ENCODE measurements around the gene ZBTB8A.
"Not testable (repeated sequence)": the region's sequence is repeated elsewhere in the genome, so short reads cannot be mapped to it uniquely, and the experiment has no call there.

ZBTB8A gene

DNA sequence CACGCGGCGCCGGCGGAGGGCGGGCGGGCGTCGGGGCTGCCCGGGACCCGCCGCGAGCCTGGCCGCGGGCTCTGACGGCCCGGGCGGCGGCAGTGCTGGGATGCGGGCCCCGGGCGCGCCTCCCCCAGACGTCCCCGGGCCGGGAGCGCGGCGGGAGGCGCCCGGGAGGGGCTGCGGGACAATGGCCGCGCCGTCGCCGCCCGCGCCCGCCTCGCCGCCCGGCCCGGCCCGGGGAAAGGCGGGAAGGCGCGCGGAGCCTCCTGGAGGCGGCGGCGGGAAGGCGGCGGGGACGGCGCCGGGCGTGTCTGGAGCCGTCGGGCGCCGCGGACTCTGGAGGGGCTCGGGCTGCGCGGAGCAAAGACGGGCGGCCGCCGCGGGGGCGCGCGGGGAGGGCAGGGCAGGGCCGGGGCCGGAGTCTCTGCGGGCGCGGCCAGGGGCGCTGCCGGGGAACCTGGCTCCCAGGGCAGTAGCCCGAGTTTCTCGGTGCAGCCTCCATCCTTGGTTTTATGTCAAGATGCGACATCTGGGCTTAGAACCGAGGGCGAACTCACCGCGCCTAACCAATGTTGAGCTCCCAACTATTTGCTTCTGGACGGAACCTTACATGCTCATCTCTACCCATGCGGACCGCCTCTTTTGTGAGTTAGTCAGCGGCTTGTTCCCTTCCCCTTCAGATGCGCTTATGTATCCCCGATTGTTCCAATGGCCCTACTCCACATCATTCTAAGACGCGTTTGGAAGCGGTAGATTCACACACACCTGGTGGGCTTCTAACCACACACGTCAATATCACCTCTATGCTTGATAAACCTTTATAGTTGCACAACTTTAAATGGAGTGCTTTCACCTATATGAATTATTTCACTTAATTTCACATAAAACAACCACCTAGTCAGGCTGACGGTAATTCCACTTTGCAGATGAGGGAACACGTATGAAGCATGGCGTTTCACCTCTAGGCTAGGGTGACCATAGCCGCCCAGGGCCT lies 651 bp downstream of the ZBTB8A start:
- DNase-seq, result peak; percentile 44

DNA sequence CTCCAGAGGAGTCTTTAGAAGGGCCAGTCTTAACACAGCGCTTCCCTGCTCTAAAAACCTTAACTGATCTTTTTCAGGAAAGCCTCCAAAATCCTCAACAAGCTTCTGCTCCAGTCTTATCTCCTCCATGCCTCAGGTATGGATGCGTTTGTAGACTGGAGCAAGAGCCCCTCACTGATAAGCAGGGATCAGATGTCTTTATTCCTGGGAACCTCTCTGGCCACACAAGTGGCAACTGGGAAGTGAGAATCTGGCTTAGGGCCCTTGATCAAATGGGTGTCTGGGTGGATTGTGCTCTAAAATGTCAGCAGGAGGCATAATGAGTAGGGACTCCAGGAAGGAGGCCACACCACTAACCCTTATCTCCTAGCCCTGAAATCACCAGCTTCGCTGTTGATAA lies 1.4 kb downstream of the ZBTB8A start:
- no peak for DNase-seq

DNA sequence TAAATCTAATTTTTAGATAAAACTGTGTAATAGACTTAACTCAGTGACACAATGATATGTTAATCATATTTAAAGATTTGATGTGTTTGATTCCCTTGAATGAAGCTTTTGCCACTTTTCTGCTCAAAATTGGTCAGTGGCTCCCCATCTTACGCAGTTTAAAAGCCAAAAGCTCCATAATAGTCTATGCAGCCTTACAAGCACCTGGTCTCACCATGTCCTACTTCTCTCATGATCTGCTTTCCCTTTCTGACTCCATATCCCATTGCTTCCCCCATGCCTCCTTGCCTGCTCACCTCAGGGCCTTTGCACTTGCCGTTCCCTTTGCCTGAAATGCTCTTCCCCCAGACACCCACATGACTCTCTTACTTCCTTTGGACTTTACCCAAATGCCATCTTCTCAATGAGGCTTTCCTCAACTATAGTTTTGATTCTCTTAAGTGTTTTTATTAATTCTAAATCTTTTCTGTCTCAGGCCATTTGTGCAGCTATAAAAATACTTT lies 1.9 kb downstream of the ZBTB8A start:
- no peak for DNase-seq

DNA sequence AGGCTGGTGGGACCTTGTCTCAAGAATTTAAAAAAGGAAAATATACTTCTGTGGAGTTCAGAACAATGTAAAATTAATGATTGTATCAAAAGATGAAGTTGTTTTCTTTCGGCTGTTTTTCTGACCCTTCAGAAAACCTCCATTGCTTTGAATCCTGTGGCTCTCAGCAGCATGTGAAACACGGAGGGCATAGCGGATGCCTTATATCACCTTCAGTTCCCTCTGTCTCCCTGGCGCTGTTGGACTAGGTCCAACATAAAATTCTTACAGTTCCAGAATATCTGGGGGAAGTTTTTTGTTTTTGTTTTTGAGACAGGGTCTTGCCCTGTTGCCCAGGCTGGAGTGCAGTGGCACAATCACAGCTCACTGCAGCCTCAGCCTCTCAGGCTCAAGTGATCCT lies 7.4 kb downstream of the ZBTB8A start:
- no peak for DNase-seq

DNA sequence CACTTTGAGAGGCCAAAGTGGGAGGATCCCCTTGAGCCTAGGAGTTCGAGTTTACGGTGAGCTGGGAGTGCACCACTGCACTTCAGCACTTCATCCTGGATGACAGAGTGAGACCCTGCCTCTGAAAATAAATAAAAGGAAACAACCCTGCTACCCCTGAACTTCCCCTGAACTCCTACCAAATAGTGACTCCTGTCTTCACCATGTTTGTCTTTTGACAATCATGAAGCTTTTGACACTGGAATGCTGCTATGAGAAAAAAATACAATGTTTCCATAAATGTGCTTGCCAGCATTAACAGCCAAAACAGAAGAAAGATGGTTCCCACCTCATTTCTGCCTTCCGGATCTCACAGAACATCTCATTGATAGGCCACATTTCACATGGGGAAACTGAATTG lies 10.4 kb downstream of the ZBTB8A start:
- DNase-seq, result no peak

DNA sequence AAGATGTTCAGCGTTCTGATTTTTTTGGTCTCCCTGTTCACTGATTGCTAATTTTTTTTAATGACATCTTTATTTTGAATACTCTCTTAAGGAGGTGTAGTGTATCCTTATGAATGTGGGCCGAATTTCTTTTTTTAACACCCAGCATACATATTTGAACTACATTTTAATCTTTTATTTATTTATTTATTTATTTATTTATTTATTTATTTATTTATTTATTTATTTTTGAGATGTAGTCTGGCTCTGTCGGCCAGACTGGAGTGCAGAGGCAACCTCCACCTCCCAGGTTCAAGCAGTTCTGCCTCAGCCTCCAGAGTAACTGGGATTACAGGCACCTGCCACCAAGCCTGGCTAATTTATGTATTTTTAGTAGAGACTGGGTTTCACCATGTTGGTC lies 15.1 kb downstream of the ZBTB8A start:
- DNase-seq, result no peak

DNA sequence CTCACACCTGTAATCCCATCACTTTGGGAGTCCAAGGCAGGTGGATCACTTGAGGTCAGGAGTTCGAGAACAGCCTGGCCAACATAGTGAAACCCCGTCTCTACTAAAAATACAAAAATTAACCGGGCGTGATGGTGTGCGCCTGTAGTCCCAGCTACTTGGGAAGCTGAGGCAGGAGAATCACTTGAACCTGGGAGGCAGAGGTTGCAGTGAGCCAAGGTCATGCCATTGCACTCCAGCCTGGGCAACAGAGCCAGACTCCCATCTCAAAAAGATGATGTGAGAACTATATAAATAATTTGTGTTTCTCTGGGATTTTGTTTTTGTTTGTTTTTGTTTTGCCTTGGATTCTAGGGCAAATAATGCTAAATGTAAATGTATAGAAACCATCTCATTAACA lies 17.8 kb downstream of the ZBTB8A start:
- DNase-seq, result not testable (repeated sequence)

DNA sequence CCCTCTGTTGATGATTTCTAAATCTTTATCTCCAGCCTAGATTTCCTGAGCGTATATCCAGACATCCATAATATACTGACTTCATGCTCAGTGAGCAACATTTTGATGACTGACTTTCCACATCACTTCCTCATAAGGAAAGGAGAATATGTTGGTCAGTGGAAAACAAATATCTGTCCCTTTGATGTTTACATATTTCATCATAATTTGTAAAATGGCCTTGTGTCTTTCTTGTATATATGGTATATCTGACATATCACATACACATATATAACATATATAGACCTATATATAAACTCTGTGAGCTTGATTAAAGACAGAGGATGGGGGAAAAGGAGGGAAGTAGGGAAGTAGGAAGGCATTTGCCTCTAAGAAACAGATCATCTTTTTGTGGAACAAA lies 18.6 kb downstream of the ZBTB8A start:
- no peak for DNase-seq

DNA sequence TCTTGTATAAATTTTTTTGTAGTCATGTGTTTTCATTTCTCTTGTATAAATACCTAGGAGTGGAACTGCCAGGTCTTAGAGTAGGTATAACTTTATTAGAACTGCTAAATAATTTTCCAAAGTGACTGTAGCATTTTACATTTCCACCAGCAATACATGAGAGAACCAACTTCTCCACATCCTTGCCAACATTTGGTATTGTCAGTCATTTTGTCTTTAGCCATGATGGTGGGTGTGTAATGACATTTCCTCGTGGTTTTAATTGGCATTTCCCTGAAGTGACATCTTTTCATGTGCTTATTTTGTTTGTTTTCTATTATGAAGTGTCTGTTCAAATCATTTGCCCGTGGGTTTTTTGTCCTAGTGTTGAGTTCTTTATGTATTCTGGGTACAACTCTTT lies 29.7 kb downstream of the ZBTB8A start:
- DNase-seq, result no peak

DNA sequence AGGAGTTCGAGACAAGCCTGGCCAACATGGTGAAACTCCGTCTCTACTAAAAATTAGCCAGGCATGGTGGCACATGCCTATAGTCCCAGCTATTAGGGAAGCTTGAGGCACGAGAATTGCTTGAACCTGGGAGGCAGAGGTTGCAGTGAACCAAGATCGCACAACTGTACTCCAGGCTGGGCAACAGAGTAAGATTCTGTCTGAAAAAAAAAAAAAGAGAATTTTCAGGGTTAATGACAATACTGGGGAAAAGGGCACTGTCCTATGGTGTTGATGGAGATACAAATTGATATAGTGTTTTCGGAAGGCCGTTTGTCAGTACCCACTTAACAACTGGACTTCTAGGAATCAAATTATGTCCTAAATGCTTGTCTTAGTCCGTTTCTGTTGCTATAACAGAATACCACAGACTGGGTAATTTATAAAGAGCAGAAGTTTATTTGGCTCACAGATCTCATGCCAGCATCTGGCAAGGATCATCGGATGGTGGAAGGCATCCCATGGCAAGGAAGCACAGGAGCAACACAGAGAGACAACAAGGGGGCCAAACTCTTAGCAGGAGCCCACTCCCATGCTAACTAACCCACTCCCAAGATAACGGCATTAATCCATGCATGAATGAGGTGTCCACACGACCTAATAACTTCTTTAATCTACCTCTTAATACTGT lies 41.3 kb downstream of the ZBTB8A start:
- DNase-seq, result no peak

DNA sequence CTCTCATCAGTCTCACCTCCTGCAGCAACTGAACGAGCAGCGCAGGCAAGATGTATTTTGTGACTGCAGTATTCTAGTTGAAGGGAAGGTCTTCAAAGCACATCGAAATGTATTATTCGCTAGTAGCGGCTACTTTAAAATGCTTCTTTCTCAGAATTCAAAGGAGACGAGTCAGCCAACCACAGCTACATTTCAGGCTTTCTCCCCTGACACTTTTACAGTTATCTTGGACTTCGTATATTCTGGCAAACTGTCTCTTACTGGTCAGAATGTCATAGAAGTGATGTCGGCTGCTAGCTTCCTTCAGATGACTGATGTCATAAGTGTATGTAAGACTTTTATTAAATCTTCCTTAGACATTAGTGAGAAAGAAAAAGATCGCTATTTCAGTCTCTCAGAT lies 53.7 kb downstream of the ZBTB8A start:
- DNase-seq, result no peak

DNA sequence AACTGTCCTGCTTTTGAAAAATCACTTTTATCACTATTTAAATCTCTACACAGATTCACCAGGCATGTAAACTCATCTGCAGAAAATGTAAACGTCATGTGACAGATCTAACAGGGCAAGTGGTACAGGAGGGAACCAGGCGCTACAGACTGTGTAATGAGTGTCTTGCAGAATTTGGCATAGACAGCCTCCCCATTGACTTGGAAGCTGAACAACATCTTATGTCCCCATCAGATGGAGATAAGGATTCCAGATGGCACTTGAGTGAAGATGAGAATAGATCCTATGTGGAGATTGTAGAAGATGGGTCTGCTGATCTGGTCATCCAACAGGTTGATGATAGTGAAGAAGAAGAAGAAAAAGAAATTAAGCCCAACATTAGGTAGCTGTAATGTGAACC lies 60.8 kb downstream of the ZBTB8A start:
- no peak for DNase-seq

DNA sequence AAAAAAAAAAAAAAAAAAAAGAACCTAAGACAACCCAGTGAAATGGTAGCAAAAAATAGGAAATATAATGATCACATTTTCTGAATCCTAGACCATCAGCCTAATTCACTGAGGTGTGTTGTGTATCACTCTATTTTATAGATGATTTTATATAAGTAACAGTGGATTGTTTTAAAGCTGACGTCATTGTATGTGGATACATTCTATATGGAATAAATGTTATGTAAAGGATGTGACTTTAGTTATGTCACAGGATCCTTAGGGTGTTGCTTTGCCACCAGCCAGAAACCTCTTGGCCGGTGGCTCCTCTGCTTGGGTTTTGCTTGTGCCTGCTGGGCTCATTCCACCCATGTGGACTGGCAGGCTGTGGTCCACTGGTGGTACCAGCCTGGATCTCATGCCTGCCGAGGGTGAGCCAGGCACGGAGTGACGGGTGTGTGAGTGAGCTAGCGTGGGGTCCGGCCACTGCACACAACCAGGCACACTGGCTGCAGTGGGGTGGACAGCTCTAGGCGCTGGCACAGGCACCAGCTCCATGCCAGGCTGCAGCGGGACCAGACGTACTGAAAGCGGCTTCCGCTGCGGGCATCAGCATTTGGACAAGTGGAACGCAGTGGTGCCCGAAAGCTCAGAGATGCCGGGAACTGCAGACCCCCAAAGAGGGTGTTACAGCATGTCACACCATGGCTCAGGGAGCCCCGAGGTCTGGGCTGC lies 66.6 kb downstream of the ZBTB8A start:
- DNase-seq, result no peak

DNA sequence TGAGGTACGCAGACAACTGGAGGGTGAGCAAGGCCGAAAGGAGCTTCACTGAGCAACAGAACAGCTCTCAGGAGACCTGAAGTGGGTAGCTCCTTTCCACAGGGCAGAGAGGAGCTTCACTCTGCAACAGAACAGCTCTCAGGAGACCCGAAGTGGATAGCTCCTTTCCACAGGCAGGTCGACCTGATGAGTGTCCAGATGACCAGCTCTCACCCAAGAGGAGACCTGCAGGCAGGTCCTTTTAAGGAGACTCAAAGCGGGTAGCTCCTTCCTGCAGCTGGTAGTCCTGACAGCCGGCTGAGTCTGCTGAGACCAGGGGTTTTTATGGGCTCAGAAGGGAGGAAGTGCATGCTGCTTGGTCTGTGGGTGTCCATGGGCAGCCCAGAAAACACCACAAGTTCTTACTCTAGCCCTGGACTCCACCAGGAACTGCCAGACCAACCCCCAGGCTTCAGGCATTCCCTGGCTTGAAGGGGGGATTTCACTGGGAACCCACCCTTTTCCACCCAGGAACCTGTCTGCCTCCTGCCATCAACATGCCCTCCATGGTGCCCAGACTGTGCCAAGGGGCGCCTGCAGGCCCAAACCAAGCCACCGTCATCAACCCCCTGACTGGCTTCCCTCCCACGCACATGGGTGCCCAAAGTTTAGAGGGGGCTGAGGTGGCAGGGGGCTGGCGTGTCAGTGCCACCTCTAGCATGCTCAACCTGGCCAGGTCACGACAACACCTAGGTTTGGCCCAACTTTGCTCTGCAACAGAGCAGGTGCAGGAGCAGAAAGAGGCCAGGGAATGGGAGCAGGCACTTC lies 67.5 kb downstream of the ZBTB8A start:
- DNase-seq, result no peak

DNA sequence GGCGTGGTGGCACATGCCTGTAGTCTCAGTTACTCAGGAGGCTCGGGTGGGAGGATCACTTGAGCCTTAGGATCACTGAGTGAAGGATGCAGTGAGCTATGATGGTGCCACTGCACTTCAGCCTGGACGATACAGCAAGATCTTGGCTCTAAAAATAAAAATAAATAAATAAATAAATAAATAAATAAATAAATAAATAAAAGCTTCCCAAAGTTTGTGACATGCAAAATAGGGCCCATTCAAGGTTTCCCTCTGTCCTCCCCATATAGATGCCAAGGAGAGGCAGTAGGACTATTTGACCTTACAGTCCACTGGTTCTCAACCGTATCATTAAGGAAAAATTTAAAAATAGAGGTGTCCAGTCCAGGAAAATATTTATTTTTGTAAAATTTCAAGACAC lies 70.0 kb downstream of the ZBTB8A start:
- DNase-seq, result no peak

DNA sequence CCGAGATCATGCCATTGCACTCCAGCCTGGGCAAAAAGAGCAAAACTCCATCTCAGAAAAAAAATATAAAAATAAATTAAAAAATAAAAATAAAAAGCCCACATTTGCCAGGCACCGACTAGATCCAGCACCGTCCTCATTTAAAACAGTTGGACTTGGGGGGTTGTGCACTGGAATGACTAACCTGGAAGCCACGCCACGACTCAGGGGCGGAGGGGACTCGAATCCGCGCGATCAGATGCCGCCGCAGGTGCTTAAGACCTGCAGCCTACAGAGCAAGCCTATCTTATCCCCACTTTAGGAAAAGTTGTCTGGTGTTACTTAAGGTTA lies 72.6 kb downstream of the ZBTB8A start:
- no peak for DNase-seq

DNA sequence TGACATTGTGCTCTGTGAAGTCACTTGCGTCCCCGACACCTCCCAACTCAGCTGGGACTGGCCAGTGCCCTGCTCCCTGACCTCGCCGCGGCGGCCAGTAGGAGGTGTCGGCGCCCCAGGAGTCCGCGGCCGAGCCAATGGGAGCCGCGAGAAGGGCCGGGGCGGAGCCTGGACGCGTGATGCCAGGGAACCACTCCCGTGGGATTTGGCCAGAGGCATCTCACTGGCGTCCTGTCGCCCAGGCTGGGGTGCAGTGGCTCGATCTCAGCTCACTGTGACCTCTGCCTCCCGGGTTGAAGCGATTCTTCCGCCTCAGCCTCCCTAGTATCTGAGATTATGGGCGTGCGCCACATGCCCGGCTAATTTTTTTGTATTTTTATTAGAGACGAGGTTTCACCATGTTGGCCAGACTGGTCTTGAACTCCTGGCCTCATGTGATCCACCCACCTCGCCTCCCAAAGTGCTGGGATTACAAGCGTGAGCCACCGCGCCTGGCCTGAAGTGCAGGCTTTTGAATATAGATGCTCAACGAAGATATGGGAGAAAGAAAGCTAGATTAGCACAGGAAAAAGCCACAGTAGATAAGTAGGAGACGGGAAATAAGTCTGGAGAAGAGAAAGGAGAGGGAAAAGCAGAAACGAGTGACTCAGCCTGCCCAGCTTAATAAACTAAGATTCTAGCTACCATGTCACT lies 73.1 kb downstream of the ZBTB8A start:
- peak; percentile 92 for DNase-seq

DNA sequence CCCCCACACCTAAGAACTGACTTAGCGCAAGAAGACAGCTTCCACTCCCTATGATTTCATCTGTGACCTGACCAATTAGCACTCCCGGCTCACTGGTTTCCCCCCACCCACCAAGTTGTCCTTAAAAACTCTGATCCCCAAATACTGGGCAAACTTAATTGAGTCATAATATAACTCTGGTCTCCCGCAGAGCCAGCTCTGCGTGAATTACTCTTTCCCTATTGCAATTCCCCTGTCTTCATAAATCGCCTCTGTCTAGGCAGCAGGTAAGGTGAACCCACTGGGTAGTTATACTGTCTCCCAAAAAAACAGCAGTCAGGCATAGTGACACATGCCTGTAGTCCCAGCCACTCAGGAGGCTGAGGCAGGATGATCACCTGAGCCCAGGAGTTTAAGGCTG lies 74.2 kb downstream of the ZBTB8A start:
- DNase-seq, result no peak

DNA sequence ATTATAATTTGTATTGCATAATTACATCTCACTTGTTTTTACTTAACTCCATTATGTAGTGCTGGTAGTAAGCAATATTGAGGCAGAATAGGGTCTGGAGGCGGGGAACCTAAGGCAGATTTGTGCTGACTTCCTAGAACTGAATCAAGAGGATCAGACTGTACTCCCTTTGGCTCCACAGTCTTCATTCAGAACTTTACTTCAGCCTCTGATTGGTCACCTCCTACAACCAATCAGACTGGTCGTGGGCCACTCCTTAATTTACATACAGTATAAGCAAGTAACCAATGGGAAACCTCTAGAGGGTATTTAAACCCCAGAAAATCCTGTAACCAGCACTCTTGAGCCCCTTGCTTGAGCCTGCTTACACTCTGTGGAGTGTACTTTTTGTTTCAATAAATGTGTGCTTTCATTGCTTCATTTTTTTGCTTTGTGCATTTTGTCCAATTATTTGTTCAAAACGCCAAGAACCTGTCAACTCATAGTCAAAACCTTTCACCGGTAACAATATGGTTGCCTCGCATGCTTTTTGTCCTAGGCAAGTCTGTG lies 79.5 kb downstream of the ZBTB8A start:
- no peak for DNase-seq

DNA sequence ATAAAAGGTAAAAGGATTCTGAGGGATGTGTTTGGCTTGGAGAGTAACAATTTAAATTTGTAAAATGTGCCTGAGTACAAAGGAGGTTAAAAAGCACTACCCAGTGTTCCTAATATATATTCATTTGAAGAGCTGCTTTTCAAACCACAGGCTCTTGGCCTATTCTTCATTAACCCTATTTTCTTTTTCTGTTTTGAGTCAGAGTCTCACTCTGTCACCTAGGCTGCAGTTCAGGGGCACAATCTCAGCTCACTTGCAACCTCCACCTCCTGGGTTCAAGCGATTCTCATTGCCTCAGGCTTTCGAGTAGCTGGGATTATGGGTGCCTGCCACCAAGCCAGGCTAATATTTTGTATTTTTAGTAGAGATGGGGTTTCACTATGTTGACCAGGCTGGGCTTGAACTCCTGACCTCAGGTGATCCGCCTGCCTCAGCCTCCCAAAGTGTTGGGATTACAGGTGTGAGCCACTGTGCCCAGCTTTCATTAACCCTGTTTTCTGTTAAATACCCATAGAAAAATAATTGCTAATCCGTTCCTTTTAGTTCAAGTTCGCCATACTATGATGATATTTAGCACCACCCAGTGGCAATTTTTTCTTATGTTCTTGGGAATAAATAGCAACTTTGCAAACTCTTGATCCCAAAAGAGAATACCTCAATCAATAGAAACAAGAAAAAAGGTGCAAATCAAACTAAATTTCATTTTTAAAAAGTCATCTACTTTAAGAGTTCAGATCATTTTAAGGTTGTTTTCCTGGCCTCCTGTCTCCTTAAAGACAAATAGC lies 80.7 kb downstream of the ZBTB8A start:
- DNase-seq, result no peak

DNA sequence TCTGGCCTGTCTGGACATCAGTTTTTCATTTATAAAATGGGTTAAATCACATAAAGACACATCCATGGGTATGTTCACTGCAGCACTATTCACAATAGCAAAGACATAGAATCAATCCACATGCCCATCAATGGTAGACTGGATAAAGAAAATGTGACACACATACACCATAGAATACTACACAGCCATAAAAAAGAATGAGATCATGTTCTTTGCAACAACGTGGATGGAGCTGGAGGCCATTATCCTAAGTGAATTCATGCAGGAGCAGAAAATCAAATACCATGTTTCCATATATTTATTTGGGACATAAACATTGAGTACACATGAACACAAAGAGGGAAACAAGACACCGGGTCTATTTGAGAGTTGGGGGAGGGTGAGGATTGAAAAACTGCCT lies 83.0 kb downstream of the ZBTB8A start:
- DNase-seq, result no peak

Data from NCI-H2171 (cell line).